Activated effector memory CD4-positive, alpha-beta T cell treated with Interleukin-2 at 50 U/mL for 16 hours (primary cell): ENCODE results near the gene MICAL3.
A peak's percentile ranks its signal among the peaks of the same experiment; 100 is the strongest.
"Not testable (repeated sequence)": the region's sequence is repeated elsewhere in the genome, so short reads cannot be mapped to it uniquely, and the experiment has no call there.

Source experiments
- DNase-seq: peaks from one replicate; pipeline ENCODE4 v3.0.0-alpha.2; 2020

MICAL3 gene

DNA sequence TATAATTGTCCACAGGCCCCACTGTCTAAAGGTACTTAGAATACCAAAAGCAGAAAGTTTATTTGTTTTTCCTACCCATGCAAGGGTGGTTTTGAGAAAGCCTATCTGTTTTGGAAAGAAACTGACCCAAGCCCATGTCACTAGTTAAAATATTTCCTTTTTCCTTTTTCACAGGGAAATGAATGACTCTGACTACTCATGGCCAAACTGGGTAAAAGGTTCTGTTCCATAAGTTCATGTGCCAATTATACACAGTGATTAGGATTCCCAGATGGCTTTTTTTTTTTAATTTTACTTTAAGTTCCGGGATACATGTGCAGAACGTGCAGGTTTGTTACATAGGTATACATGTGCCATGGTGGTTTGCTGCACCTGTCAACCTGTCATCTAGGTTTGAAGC, 31.4 kb downstream of the MICAL3 start:
- not testable (repeated sequence) for DNase-seq

DNA sequence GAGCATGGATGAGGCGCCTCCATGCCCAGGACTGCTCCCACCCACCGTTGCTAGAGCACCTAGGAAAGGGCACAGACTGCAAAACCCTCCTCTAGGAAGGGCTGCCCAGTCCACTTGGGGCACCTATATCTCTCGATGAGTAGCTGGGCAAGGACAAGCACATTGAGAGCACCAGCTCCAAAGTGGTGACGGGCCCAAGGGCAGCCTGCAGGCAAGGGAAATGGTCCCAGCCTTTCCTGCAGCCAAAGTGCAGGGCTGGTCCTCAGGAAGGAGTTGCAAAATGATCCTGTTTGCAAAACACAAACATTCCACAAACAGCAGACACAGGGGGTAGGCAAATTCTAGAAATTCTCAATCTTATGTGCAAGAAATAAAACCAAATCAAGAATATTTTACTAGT, 32.4 kb downstream of the MICAL3 start:
- DNase-seq = not testable (repeated sequence)

GRCh38 chr22:17990942-17991341, 33.4 kb downstream of the MICAL3 start:
- no peak for DNase-seq

GRCh38 chr22:17990147-17990546, 34.2 kb downstream of the MICAL3 start:
- DNase-seq = no peak

DNA sequence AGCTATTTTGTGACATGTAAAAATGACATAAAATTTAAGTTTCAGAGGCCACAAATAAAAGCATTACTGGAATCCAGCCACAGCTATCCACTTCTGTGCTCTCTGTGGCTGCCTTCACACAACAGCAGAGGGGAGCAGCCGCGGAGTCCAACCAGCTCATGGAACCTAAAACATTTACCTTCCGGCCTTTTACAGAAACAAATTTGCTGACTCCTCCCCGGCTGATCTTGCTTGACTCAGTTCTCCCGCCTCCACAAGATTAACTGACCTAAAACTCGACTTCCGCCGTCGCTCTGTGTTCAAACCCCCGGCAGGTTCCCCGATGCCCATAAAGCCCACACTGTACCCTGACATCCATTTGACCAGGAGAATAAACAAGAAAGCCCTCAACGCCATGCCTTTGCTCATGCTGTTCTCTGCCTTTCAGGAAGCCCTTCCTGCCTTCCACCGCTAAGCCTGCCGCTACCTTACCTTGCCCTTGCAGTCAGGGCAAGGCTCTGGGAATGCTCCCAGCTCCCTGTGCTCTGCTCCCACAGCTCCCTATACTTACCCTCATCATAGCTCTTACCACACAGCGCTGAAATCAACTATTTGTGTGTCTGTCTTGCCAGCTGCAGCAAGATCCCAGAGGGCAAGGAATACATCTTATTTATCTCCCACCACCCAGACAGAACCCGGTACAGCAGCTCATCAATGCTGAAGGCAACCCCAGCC, 35.4 kb downstream of the MICAL3 start:
- DNase-seq = no peak

GRCh38 chr22:17985606-17986005, 38.8 kb downstream of the MICAL3 start:
- no peak for DNase-seq

DNA sequence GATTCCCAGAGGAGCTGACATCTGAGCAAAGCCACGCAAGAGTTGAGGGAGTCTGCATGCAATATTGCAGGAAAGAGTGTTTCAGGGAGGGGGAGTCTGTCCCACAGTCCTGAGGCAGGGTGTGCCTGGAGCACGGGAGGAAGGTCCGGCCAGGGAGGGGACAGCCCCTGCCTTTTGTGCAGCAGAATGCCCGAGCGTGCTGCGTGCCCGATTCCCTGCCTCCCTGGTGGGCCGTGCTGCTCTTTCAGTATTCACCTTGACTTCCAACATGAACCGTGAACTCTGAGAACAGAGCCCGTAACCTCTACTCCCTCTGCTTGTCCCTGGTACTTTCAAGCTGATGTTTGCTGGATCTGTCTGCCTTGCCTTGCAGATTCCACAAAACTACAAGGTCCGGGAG, 39.3 kb downstream of the MICAL3 start:
- DNase-seq = not testable (repeated sequence)

GRCh38 chr22:17984114-17984513, 40.2 kb downstream of the MICAL3 start:
- DNase-seq = no peak

DNA sequence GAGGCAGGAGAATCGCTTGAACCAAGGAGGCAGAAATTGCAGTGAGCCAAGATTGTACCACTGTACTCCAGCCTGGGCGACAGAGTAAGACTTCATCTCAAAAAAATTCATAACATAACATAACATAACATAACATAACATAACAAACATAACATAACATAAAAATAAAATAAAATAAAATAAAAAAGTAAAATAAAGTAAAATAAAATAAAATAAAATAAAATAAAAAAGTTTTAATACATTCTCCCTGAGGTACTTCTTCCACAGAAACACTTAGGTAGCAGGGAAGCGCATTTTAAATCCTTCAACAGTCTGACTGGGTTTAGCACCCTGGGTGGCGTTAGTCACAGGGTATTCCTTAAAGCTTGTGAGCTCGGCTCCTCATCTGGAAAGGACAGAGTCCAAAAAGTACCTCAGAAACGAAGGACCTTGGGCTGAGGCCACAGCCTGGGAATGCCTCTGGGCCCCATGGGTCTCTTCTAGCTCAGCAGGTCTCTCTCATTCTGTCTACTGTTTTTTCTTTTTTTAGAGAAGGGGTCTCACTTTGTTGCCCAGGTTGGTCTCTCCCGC, 41.7 kb downstream of the MICAL3 start:
- no peak for DNase-seq

DNA sequence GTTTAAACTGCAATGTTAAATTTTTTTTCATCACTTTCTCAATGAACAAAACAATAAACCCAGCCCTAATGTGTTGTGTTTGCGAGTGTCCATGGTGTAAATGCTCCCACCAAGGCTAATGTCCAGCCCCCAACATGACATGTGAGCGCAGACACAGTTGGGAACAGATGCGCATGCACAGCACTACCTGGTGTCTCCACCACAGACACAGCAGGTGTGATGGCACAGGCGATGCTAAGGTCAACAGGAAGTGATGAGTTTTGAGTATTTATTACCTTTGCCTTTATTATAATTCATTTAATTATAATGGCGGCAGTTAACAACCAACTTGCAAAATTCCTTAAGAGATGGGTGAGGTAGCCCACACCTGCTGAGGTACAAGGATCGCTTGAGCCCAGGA, 42.9 kb downstream of the MICAL3 start:
- DNase-seq = no peak

DNA sequence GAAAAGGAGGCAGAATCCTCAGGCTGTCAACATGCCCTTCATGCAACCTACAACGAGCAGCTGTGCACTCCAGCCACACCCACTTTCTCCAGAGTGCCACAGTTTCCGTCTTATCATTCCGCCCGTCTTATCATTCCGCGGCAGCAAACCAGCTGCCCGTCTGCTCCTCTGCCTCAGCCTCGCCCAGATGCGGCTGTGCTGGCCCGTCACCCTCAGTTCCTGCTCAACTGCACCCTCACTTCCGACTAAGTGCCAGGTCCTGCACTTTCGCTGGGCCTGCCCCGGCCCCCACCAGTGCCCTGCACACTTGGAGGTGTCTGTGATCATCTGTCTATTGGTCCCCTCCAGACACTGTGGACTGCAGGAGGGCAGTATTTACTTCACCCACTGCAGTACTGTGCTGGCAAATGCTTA, 43.7 kb downstream of the MICAL3 start:
- peak; percentile 44 for DNase-seq

GRCh38 chr22:17980015-17980590, 44.3 kb downstream of the MICAL3 start:
- no peak for DNase-seq

- no peak for DNase-seq
Measured at GRCh38 chr22:17978027-17978426, 46.3 kb downstream of the MICAL3 start.

DNA sequence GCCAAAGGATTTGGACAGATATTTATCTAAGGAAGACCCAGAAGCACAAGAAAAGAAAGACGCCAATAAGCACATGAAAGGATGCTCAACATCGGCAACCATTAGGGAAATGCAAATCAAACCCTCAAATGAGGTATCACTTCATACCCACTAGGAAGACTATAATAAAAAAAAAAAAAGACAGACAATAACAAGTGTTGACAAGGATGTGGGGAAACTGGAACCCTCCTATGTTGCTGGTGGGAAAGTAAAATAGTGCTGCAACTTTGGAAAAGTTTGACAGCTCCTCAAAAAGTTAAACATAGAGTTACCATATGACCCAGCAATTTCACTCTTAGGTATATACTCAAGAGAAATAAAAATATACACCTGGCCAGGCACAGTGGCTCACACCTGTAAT, 47.0 kb downstream of the MICAL3 start:
- no peak for DNase-seq

DNA sequence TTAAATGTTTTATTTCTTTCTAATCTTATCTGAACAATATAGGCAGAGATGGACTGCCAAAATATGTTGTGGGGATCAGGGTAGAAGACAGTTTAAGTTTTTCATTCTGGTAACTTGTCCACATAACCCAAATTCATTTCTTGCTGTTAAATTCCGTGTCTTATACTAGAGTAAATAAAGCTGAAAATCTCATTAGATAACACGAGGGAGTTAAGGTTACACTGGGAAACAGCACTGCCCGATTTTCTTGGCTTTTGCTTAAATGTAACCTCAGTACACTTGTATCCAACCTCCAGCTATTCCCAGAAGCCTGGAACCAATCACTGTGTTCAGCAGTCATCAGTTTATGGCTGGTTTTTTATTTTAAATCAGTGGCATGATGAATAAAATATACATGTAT, 48.2 kb downstream of the MICAL3 start:
- DNase-seq = no peak

DNA sequence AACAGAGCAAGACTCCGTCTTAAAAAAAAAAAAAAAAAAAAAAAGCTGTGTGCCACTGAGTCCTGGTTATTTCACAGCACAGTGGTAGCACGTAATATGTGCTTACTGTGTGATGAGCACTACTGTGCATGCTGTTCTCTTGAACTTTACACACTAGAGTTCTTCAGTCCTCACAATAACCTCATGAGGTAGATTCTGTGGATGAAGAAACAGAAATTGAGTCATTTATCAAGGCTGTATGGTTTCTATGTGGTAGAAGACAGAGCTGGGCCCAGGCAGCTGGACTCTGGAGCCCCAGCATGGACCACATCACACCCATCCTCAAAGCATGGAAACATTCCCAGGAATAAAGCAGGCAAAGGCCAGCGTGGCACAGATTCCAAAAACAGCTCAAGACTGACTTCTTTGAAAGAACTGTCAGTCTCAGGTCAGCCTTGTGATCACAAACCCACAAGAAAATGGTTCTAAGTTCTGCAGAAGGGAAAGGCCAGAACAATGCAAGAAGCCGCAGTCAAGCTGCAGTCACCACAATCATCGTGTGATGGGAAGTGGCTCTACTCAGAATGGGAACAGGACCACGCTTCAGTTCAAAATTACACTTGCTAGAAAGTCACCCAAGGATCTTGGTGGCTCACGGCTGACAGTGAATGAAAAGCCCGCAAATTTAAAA, 49.5 kb downstream of the MICAL3 start:
- DNase-seq = no peak

GRCh38 chr22:17974087-17974486, 50.3 kb downstream of the MICAL3 start:
- DNase-seq = no peak

GRCh38 chr22:17973217-17973616, 51.1 kb downstream of the MICAL3 start:
- no peak for DNase-seq

DNA sequence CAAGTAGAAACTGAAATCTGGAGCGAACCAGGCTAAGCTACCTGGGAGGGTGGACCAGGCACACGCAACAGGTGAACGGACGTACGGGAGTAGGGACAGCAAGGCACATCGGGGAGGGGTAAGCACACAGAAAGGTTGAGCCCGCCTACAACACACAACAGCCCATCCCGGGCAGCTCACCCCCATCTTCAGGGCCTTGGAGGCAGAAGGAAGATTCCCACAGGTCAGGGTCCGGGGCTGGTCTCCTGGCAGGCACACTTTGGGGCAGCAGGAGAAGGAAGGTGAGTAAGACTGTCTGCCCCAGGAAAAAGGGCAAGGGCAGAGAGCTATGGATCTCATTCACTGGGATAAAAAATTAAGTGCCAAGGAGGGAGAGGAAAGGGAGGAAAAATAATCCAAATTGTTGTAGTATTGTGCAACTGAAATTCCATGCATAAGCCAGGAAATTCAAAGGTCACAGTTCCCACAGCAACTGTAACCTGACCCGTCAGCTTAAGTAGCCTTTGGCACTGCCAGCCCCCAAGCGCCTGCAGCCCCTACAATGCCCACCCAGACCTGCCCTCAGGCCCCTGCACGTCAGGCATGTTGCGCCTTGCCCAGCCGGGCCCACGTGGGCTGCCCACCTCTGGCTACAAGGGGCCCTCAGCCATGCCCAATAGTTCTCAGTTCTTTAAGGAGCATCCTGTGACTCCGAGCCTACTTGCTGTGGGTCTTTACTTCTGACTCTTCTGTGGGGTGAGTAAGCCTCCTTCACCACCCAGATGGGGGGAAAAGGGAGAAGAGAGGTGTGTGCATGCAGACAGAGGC, 51.8 kb downstream of the MICAL3 start:
- DNase-seq = no peak

- DNase-seq = no peak
Measured at GRCh38 chr22:17971711-17972110, 52.6 kb downstream of the MICAL3 start.

- no peak for DNase-seq
Measured at GRCh38 chr22:17970201-17970708, 54.1 kb downstream of the MICAL3 start.

DNA sequence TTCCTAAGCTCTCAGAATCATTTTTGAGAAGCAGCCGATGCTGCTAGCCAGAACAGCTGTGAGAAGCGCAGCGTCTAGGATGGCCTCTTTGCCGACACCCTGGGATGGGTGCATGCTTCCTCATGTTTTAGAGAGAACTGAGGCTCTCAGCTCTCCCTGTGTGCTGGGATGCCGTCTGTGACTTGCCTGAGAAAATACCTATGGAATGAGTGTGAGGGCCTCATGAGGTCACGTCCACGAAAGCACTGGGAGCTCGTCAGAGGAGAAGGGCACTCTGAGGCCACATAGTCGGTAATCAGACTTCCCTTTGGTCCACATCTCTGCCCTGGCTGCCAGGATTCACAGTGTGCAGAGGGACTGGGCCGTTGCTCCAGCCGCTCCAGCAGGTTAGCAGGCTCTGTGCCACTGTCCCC, 54.7 kb downstream of the MICAL3 start:
- no peak for DNase-seq

DNA sequence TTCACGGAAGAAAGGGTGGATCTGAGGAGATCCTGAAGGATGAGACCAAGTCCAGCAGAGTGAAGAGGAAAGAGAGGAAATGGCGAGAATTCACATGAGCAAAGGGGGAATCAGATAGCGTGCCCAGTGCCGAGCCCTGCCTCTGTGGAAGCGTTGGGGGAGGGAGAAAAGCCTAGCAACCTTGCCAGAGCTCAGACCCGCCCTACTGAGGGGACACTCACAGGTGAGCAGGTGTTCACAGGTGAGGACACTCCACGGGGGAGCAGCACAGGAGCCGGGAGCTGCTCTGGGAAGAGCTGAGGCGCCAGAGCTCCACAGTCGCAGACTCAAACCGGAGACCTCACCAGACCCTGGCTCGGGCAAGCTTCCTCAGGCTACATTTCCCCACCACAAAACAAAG, 56.2 kb downstream of the MICAL3 start:
- no peak for DNase-seq
